HG02588 (cell line): ENCODE results near the gene COLEC11.
A peak's percentile ranks its signal among the peaks of the same experiment; 100 is the strongest.
"Not testable (repeated sequence)": the region's sequence is repeated elsewhere in the genome, so short reads cannot be mapped to it uniquely, and the experiment has no call there.

Source experiments
- ATAC-seq: cut with Tn5 transposase; IDR thresholded peaks from one replicate; pipeline ENCODE4 v1.9.1; 2021; ENCODE audit warnings: mild to moderate bottlenecking, moderate library complexity; ENCODE audit not compliant: unreplicated experiment

COLEC11 gene

DNA sequence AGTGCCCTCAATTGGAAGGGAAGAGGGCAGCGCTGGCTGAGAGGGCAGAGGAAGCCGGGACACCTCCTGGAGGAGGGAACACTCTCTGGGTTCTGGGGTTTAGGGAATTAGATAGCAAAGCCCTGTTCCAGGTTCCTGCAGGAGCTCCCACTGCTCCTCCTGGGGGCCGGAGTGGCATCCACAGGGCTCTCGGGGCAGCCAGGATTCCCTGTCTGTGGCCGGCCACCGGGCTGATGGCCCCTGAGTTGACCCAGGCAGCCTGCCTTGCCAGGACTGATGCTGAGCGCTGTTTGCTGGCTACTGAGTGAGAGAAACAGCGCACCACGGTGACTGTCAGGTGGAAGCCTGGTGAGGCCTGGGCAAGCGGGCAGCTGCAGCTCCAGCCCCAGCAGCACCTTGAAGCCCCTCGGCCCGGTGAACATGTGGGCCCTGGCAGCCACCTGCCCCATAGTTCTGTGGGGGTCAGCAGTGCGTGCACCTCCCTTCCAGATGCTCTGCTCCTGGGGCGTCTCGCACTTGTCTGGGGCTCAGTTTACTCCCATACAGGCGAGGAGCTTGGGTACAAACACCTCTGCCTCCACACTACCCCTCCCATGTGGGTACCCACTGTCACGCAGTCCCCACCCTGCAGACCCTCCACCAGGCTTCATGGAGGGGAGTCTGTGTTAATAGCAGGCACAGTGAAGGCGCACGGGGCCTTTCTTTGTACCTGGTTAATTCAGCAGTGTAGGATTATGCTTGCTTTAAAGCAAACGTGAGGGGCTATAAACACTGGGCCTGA lies 55.4 kb downstream of the COLEC11 start:
- ATAC-seq: no peak

DNA sequence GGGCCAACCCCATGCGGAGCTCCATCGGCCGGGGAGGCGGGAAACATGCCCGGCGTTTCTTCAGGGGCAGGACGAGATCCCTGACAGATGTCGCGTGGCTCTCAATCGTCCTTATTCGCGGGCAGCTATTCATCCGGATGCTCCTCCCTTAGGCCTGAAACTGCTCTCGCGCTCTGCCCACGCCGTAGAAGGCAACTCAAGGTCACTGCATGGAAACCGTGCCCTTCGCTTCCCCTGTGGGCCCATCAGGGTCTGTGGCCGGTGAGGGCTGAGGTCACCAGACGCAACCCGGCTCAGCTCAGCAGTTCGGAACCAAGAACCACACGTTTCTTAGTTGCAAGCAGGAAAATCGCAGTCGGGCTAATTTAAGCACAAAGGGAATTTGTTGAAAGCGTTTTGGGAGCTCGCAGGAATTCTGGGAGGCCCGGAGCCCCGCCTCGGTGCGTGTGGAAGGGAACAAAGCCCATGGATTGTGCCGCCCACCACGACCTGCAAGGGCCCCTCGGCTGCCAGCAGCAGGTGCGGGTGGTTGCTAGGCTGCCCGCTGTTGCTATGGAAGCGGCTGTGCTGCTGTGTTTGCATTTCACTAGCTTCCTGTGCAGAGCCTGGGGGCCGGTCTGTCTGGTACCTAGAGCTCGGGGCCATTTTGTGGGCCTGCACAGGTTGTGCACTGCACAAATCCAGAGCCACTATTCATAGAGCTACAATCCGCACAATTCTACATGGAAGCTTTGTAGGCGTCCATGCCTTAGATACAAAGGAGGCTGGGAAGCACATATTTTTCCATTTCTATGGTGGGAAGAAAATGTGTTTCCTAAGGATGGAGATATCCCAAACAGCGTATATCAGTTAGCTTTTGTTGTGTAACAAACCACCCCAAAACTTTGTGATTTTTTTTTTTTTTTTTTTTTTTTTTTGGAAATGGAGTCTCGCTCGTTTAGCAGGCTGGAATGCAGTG lies 57.1 kb downstream of the COLEC11 start:
- ATAC-seq: peak; percentile 84

DNA sequence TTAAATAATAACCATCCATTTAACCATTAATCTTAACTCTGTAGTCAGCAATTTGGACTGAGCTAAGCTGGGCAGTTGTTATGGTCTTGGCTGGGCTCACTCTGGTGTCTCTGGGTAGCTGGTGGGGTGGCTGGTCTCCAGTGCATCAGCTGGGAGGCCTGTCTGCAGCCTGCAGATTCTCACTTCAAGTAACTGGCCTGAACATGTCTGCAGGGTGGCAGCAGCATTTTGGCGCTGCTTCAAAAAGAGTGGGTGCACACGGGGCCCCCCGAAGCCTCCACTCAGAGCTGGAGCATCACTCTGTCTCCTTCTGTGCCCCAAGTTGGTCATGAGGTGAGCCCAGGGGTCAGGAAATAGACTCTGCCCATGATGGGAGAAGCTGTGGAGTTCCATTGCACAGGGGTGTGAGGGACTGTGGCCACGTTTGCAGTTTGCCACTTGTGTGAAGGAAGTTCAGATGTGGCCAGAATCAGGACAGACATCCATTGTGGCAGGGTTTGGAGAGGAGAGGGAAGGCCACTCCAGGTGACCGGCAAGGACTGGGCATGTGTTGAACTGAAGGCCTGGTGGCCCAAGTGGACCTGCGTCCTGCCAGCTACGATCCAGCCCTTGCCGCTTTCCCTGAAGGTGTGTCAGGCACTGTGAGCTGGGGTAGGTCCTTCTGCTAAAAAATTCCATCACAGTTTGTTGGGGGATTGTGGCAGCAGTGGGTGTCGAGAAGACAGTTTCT lies 58.1 kb downstream of the COLEC11 start:
- ATAC-seq: no peak

DNA sequence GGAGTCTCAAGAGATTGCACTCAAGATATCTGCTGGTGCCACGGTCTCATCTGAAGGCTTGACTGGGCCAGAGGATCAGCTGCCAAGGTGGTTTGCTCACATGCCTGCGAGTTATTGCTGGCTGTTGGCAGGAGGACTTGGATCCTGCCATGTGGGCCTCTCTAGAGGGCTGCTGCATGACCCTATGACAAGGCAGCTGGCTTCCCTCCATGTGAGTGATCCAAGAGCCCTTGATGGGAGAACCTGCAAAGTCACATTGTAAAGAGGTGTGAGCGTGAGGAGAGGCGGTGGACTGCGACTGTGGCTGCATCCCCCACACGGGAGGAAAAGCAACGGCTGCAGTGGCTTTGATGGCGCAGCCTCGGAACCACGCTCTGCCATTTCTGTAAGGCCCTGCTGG lies 59.1 kb downstream of the COLEC11 start:
- no peak for ATAC-seq

DNA sequence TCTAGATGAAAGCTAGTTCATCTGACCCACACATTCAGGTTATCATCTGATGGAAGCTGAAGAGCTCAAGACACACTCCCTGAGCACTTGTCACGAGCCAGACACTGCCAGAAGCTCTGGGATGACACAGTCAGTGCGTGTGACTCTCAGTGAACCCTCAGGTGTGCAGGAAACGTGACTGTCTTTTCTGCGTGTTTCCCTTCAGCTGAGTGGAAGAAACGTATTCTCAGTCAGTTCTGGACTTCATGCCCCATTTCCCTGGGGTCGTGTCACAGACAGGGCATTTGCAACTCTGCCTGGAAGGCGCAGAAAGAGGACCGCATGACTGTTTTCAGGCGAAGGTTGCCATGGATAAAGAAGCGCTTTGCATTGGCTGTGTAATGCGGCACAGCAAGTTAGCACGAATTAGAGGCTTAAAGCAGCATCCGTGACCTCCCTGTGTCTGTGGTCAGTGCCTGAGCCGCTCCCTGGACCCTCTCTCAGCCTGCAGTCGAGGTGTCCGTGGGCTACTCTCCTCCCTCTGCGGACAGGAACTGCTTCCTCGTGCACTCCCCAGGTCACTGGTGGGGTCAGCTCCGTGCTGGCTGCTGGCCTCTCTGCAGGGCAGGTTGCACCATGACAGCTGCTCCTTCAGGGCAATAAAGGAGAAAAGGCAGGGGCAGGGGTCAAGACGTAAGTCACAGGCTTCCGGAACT lies 59.8 kb downstream of the COLEC11 start:
- no peak for ATAC-seq

DNA sequence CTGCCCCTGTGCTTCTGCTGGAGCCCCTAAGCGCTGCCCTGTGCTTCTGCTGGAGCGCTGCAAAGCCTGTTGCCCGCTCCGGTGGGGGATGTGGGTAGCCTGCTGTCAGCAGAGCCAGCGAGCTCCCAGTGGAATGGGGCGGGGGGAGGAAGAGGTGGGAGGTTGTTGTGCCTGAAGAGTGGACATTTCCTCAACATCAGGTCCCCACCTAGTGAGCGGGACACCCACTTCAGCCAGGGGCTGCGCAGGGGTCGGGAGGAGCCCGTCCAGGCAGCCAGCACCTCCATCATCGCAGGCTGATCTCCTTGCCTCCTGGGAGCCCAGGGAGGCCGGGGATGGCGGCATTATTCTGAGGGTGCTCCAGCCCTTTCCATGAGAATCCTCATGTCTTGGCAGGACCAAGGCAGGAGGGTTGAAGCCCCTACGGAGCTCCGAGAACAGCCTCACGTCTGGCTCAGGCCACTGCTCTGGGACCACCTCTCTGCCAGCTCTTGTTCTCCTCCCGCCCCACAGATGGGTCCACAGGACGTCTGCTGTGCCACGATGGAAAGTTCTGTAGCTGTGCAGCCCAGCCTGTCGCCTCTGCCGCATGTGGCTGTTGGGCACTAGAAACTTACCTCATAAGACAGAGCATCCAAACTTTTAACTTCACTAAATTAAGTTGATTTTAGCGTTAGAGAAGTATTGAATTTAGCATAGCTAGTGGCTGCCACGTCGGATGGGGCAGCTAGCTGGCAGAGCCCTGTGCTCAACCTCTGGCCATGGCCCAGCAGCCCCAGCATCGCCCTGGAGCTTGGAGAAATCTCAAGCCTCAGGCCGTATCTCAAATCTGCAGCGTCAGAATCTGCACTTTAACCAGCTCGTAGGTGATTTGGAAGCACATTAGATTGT lies 61.2 kb downstream of the COLEC11 start:
- no peak for ATAC-seq

DNA sequence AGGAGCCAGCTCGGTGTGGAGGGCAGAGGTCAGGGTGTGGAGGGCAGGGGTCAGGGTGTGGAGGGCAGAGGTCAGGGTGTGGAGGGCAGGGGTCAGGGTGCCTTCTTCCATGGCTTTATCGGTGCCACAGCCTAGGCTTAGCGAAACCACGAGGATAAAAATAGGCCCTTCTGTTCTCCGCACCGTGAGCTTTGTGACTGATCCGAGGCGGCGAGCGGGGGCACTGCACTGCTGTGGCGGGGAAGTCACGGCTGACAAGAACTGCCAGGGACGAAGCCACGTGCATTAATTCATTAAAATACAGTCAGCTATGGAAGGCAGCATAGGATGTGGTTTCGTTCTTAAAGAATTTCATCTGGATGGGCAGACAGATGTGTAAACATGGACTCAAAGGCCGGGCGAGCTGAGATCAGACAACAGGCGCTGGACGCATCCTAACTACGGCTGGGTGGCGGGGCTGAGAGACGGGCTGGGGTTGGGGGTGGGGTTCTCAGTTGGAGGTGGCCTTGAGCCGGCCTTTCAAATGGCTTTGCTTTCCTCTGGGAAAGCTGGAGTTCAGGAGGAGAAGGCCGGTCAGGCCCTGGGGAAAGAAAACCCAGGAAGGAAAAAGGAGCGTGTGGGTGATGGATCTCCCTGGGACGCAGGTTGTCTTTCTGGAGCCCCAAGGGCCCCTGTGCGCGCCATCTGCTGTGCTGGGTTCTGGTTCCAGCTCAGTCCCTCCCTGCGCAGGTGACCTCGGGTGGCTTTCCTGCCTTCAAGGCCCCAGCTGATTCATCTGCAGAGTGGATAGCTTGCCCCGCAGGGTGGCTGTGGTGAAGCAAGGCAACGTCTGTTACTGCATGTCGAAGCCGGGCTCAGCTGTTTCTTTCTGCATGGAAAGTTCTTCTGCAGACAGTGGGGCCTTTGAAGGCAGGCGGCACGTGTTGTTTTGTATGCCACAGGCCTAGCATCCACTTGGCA lies 62.1 kb downstream of the COLEC11 start:
- ATAC-seq: no peak

DNA sequence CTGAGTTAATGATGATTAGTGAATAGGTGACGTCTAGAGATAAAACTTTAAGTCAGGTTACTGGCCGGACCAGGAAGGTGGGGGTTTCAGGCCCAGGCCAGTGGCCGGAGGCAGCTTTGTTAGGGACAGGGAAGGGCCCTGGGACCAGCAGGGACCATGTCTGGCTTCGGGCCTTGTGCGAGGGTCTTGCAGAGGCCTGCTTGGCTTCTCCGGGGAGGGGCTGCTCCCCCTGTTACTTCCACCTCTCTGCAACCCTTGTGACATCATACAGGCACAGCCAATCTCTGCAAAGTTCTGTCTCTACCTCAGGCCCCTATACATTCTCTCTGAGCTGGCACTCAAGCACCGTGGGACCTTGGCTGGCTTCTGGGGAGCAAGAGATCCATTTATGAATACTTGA lies 63.0 kb downstream of the COLEC11 start, which contains the start of gene ALLC:
Gene ALLC (plus strand): TSS at position 320 of the 400 bp plus-strand sequence. CDS start 12,958 bp downstream, outside the sequence.
- no peak for ATAC-seq

DNA sequence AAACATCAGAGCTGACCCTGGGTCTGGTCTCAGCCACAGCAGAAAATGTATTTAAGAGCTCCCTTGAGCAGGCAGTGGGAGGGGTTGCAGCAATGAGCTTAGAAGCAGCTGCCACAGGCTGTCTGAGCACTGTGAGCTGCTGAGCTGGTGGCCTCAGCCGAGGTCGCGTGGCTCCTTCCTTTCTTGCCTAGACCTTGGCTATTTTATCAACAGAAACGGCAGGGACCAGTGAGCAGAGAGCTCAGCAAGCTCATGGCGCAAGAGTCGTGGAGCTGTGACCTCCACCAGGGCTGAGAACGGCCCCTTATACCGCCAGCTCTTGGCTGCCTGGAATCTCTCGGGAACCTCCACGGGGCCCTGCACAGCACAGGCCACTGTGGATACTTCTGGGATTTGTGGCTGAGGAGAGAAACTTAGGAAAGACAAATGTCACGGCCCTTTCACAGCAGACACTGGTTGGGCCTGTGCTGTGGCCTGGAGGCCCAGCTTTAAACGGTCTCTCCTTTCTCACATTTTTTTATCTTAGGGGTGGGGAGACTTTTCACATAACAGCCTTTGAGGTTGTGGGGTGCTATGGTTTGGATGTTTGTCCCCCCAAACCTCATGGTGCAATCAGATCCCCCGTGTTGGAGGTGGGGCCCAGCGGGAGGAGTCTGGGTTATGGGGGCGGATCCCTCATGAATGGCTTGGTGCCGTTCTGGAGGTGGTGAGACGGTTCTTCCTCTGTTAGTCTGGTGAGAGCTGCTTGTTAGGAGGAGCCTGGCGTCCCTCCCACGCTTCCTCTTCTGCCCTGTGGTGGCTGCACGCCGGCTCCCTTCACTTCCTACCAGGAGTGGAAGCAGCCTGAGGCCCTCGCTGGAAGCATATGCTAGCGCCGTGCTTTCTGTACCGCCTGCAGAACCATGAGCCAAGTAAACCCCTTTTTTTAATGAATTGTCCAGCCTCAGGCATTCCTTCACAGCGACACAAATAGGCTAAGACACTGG lies 64.8 kb downstream of the COLEC11 start:
- ATAC-seq: no peak

DNA sequence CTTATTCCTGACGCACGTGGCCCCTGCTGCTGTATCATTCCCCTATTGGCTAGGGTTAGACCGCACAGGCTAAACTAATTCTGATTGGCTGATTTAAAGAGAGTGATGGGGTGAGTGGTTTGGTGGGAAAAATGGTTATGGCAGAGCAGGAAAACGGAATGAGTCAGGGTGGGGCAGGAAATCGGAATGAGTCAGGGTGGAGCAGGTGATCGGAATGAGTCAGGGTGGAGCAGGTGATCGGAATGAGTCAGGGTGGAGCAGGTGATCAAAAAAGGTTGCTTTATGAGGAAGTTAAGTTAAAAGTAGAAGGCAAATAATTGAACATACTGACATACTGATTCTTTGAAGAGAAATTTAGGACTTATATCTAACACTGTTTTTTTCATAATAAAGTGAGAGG lies 65.7 kb downstream of the COLEC11 start:
- not testable (repeated sequence) for ATAC-seq

DNA sequence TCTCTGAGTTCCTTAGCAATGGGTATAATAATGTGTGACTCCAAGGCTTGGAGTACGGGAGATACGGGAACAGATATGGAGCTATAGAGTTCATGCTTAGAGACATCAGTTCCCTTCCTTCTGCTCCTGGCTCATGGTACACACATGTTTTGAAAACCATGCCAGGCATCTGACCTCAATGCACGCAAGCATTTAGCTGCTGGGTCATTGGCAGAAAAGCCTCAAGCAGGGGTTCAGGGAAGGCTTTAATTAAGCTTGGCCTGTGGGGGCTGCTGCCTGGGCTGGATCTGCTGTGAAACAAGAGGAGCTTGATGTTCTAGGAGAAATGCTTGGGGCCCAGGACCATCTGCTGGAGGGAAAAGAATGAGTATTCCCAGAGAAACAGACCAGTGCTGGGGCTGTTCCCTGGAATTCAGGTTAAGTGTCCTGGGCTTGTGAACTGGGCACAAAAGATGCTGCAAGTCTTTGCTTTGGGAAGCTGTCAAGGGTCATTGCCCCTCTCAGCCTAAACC lies 66.3 kb downstream of the COLEC11 start:
- no peak for ATAC-seq

DNA sequence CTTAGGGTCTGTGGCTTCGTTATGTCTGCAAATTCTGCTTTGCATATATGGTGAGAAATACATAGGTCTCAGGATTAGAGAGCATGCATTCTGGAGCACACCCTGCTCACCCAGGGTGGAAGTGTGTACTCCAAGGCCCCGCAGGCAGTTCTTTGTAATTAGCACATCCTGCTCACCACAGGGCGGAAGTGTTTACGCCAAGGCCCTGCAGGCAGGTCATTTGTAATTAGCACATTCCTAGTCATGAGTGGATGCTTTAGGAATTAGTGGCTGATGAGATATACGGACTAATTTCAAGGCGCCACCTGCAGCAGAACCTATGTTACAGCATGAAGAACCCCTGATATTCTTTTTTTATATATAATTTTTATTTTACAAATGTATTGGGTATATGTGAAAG lies 67.3 kb downstream of the COLEC11 start:
- no peak for ATAC-seq

DNA sequence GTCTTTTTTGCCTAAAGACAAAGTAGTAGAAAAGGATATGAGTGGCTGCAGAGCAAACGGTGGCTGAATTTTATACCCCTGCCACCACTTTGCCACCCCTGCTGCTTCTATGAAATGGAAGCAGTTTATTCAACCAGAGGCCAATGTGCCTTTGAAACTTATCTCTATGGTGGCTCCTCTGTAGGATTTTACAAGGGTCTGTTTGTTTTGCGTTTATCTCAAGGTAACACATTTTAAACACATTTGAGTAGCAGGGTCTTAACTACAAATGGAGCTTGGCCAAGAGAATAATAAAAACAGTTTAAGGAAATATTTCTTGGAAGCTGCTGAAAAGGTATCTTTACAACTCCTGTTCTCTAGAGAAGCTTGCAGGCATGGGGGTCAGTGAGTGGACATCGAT lies 69.2 kb downstream of the COLEC11 start:
- no peak for ATAC-seq

DNA sequence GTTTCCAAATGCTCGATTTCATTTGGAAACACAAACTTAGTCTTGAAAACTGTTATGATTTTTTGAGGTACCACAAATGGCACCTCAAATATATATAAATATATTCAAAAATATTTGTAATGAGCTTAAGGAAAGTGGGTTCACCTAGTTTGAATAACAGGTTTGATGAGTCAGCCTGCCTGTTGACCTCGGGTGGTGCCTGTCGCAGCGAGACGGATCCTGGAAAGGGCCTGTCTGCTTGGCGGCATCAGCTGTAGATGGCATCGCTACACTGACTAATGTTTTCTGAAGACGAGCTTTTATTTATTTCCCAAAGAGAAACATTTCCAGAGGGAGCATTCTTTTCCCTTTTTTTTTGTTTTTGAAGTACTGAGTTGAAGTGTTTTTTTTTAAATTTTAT lies 70.0 kb downstream of the COLEC11 start:
- ATAC-seq: no peak

DNA sequence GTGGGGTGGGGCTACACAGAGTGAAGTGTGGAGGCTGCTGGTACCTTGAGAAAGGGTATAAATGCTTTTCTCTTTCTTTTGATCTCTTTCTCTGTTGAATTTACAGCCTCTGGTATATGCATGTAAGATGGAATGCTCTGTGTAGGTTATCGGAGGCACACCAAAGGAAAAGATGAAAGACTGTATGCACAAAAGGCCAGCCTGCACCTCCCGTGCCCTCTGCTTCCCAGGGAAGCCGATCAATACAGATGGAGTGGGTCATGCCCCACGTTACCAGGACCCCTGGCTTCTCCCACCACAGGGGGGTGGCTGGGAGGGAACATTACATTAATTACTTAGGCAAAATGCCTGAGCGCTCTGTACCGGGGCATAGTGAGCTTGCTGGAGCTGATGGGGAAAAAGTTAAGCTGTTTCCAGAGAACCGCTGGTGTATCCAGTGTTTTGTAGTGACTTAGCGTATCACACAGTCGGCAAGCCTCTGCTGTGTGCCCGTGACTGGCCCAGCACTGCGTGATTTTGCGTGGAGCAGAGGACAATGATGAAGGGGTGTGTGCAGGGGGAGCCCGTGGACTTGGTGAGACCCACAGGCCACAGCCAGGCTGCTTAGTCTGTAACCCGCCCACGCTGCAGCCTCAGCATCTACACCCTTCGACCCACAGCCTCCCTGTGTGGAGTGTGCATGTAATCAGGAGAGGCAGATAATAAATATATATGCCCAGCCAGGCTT lies 71.1 kb downstream of the COLEC11 start:
- ATAC-seq: no peak

DNA sequence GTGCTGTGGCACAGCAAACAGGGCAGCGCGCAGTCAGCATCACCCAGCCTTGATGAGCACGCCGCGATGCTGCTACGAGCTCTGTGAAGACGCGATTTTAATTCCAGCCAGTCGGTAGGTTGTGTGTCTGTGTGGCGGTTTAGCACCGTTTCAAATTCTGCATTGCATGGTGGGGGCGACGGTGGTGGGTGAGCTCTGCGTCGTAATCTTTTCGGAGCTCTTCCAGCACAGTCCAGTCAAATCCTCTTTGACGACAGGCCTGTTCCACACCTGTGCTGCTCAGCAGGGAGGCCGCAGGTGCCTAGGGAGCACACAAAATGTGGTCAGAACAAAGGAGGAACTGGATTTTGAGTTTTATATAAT lies 71.7 kb downstream of the COLEC11 start:
- no peak for ATAC-seq
